Astrocyte of the hippocampus (primary cell): ENCODE results near the gene PDXP.
A peak's percentile ranks its signal among the peaks of the same experiment; 100 is the strongest.

ENCODE experiments used
- DNase-seq: peaks from one replicate; pipeline ENCODE4 v3.0.0; 2011; ENCODE audit warnings: low read depth, low spot score

PDXP gene

GRCh38 chr22:37628830-37629229 lies 29.7 kb upstream of the PDXP start:
- no peak for DNase-seq

- no peak for DNase-seq
Measured at GRCh38 chr22:37629928-37630327, 28.6 kb upstream of the PDXP start.

- DNase-seq = no peak
Measured at GRCh38 chr22:37630839-37631435, 27.6 kb upstream of the PDXP start.

- DNase-seq = no peak
Measured at GRCh38 chr22:37631448-37632173, 26.9 kb upstream of the PDXP start.

- DNase-seq = no peak
Measured at GRCh38 chr22:37632174-37633088, 26.1 kb upstream of the PDXP start.

GRCh38 chr22:37633089-37633624 lies 25.4 kb upstream of the PDXP start:
- DNase-seq = no peak

GRCh38 chr22:37633625-37634416 lies 24.7 kb upstream of the PDXP start:
- peak; percentile 94 for DNase-seq

GRCh38 chr22:37634417-37634924 lies 24.1 kb upstream of the PDXP start:
- DNase-seq = peak; percentile 38

- no peak for DNase-seq
Measured at GRCh38 chr22:37635157-37635556, 23.4 kb upstream of the PDXP start.

GRCh38 chr22:37636186-37636948 lies 22.2 kb upstream of the PDXP start:
- peak; percentile 86 for DNase-seq

- no peak for DNase-seq
Measured at GRCh38 chr22:37636949-37637273, 21.6 kb upstream of the PDXP start.

GRCh38 chr22:37638391-37639069 lies 20.0 kb upstream of the PDXP start:
- DNase-seq = no peak

GRCh38 chr22:37639070-37639760 lies 19.3 kb upstream of the PDXP start, which contains the start of gene SH3BP1:
SH3BP1 (plus strand) TSS chr22:37639669; CDS start chr22:37639788, 119 bp downstream.
- DNase-seq = peak; percentile 62

GRCh38 chr22:37639771-37640590 lies 18.5 kb upstream of the PDXP start:
- no peak for DNase-seq

GRCh38 chr22:37640591-37641560 lies 17.6 kb upstream of the PDXP start:
- DNase-seq = no peak

- no peak for DNase-seq
Measured at GRCh38 chr22:37641561-37641949, 17.0 kb upstream of the PDXP start.

- peak; percentile 90 for DNase-seq
Measured at GRCh38 chr22:37643225-37643847, 15.2 kb upstream of the PDXP start.
